ENCODE data around the gene CTAG1B.
"Not testable (repeated sequence)": the region's sequence is repeated elsewhere in the genome, so short reads cannot be mapped to it uniquely, and the experiment has no call there.

DNA sequence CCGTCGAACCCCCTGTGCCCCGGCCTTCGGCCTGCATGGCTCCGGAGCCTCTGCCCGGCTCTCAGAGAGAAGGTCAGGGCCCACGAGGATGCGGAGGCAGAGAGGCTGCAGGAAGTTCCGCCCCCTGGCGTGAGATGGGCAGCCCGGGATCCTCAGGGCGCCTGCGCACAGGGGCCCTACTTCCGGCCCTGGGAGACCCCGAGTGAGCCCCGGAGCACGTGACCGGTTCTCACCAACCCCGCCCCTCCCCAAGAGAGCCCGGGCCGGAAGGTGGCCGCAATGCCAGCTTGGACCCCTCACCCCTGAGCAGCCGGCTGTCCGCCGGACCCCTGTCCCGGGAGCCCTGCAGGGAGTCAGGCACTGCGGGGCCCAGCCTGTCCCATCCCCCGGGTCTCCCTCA is at the start of gene CTAG1B:
- not testable (repeated sequence) for TF ChIP-seq POLR2A (IDR thresholded peaks at IDR 0.05; ENCODE audit: borderline replicate concordance, extremely low read depth, insufficient read depth, insufficient read length); POLR2AphosphoS5 (IDR thresholded peaks at IDR 0.05; ENCODE audit: low read depth, low read length); RAD21 (IDR thresholded peaks at IDR 0.05; ENCODE audit: low read depth)
- TF ChIP-seq, protein P1, sequence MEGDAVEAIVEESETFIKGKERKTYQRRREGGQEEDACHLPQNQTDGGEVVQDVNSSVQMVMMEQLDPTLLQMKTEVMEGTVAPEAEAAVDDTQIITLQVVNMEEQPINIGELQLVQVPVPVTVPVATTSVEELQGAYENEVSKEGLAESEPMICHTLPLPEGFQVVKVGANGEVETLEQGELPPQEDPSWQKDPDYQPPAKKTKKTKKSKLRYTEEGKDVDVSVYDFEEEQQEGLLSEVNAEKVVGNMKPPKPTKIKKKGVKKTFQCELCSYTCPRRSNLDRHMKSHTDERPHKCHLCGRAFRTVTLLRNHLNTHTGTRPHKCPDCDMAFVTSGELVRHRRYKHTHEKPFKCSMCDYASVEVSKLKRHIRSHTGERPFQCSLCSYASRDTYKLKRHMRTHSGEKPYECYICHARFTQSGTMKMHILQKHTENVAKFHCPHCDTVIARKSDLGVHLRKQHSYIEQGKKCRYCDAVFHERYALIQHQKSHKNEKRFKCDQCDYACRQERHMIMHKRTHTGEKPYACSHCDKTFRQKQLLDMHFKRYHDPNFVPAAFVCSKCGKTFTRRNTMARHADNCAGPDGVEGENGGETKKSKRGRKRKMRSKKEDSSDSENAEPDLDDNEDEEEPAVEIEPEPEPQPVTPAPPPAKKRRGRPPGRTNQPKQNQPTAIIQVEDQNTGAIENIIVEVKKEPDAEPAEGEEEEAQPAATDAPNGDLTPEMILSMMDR (IDR thresholded peaks at IDR 0.05 in 2 of 3, conservative IDR thresholded peaks at IDR 0.05 in 1 of 3; ENCODE audit: borderline replicate concordance in 1 of 3, insufficient read depth in 1 of 3, low read depth in 2 of 3, low read length in 2 of 3) = not testable (repeated sequence)
